B cell (primary cell): Measurements from ENCODE around the gene APBA3. TPM values are rescaled to one million over a fixed set of nuclear protein-coding genes. Genes with fewer than 3 reads are reported as not detected.

Experiments
- ATAC-seq: fragments of 200-7000 bp; cut with Tn5 transposase; one replicate; pipeline ENCODE4 v1.10.0; 2021; ENCODE audit warnings: low read depth, mild to moderate bottlenecking, moderate number of reproducible peaks, moderate library complexity
- CTCF ChIA-PET: fragments of 350-600 bp; sonication (Branson Sonifier 250); formaldehyde crosslinking; loops from one replicate; lab custom pipeline; 2021; ENCODE audit warnings: antibody characterized with exemption, inconsistent platforms; lab: Charles Lee
- POLR2A ChIA-PET: fragments of 350-600 bp; sonication (Branson Sonifier 250); formaldehyde crosslinking; loops from one replicate; lab custom pipeline; 2021; ENCODE audit warnings: antibody characterized with exemption; lab: Charles Lee
- DNase-seq: peaks from one replicate; pipeline ENCODE4 v3.0.0; 2013
- H2AFZ ChIP-seq: 2 replicates; pipeline ENCODE4 v1.6.1; 2012; ENCODE audit warnings: mild to moderate bottlenecking, low read depth, low read length; ENCODE audit not compliant: insufficient read depth, poor library complexity, severe bottlenecking
- H3K27ac ChIP-seq, 2 donors: 1 replicate in 1 of 2; 2 replicates in 1 of 2; pipeline ENCODE4 v1.5.1; 2012 to 2013; ENCODE audit warnings: low read length in 2 of 2, mild to moderate bottlenecking in 2 of 2, moderate library complexity in 1 of 2
- H3K27me3 ChIP-seq, 4 experiments: fragments of 200-600 bp in 1 of 4; sonication (generic) in 1 of 4; replicated peaks in 1 of 4; 1 replicate in 2 of 4; 2 replicates in 2 of 4; pipeline versions ENCODE4 v1.6.1 to v1.7.0; 2013 to 2016; ENCODE audit warnings: low read length in 3 of 4, mild to moderate bottlenecking in 2 of 4, mixed read lengths in 1 of 4, moderate library complexity in 1 of 4; ENCODE audit not compliant: insufficient read depth in 4 of 4, control insufficient read depth in 3 of 4; ENCODE audit errors: control extremely low read depth in 1 of 4
- H3K36me3 ChIP-seq, 2 experiments: replicated peaks in 1 of 2; 1 replicate in 1 of 2; 2 replicates in 1 of 2; pipeline versions ENCODE4 v1.6.1 to v1.7.1; 2013; ENCODE audit warnings: low read length in 1 of 2; ENCODE audit not compliant: insufficient read depth in 2 of 2, control insufficient read depth in 1 of 2; ENCODE audit errors: control extremely low read depth in 1 of 2, extremely low read depth in 1 of 2
- H3K4me1 ChIP-seq, 2 donors: fragments of 200-600 bp in 1 of 2; sonication (generic) in 1 of 2; 1 replicate in 1 of 2; 2 replicates in 1 of 2; pipeline versions ENCODE4 v1.5.1 to v1.6.1; 2013 to 2017; ENCODE audit warnings: low read length in 2 of 2; ENCODE audit not compliant: control insufficient read depth in 2 of 2, insufficient read depth in 2 of 2
- H3K4me2 ChIP-seq: replicated peaks from 2 replicates; pipeline ENCODE3; 2012; ENCODE audit warnings: mild to moderate bottlenecking, low read depth, low read length; ENCODE audit not compliant: poor library complexity, severe bottlenecking
- H3K4me3 ChIP-seq, 5 experiments: fragments of 200-600 bp in 1 of 5; sonication (generic) in 1 of 5; 1 replicate in 3 of 5; 2 replicates in 2 of 5; pipeline versions ENCODE4 v1.5.1 to v1.7.0; 2011 to 2016; ENCODE audit warnings: low read length in 4 of 5, mild to moderate bottlenecking in 4 of 5, low read depth in 2 of 5, control low read depth in 1 of 5, moderate library complexity in 1 of 5; ENCODE audit not compliant: insufficient read depth in 1 of 5; ENCODE audit errors: control extremely low read depth in 1 of 5, extremely low read depth in 1 of 5
- H3K79me2 ChIP-seq: fragments of 200-600 bp; sonication (generic); one replicate; pipeline ENCODE4 v1.6.0; 2016; ENCODE audit warnings: low read length; ENCODE audit not compliant: control insufficient read depth, insufficient read depth
- H3K9ac ChIP-seq: fragments of 200-600 bp; sonication (generic); 2 replicates; pipeline ENCODE4 v1.6.1; 2017; ENCODE audit warnings: mild to moderate bottlenecking, low read length, moderate library complexity
- H3K9me3 ChIP-seq, 3 donors: one replicate each; pipeline versions ENCODE4 v1.6.1 to v1.7.1; 2013; ENCODE audit warnings: low read length in 2 of 3; ENCODE audit not compliant: control insufficient read depth in 2 of 3, insufficient read depth in 1 of 3; ENCODE audit errors: control extremely low read depth in 1 of 3
- H4K20me1 ChIP-seq: 2 replicates; pipeline ENCODE4 v1.6.0; 2012; ENCODE audit warnings: mild to moderate bottlenecking, low read length; ENCODE audit not compliant: insufficient read depth, control insufficient read depth, poor library complexity, severe bottlenecking
- H3K27ac Mint-ChIP-seq: one replicate; pipeline ENCODE4 v1.8.0; 2021; ENCODE audit warnings: mixed read lengths
- H3K27me3 Mint-ChIP-seq: one replicate; pipeline ENCODE4 v1.8.0; 2021; ENCODE audit warnings: mixed read lengths
- H3K4me1 Mint-ChIP-seq: one replicate; pipeline ENCODE4 v1.8.0; 2021; ENCODE audit warnings: mixed read lengths
- H3K4me3 Mint-ChIP-seq: one replicate; pipeline ENCODE4 v1.8.0; 2021; ENCODE audit warnings: mixed read lengths
- H3K9me3 Mint-ChIP-seq: one replicate; pipeline ENCODE4 v1.8.0; 2022; ENCODE audit warnings: mixed read lengths; ENCODE audit not compliant: insufficient read depth
- CTCF ChIP-seq: fragments of 200-600 bp; IDR thresholded peaks from one replicate; pipeline ENCODE4 v1.8.0; 2022; ENCODE audit warnings: antibody characterized with exemption, mild to moderate bottlenecking
- EZH2 ChIP-seq: IDR thresholded peaks from 2 replicates; pipeline ENCODE4 v1.6.1; 2012; ENCODE audit warnings: borderline replicate concordance, low read depth, mild to moderate bottlenecking, moderate library complexity, low read length; ENCODE audit not compliant: insufficient read depth, poor library complexity, severe bottlenecking
- WGBS: methylation state at CpG from one replicate; pipeline ENCODE4 v1.1.5; 2013; ENCODE audit warnings: missing lambda C conversion rate; ENCODE audit not compliant: insufficient coverage; 5-methylcytosine and 5-hydroxymethylcytosine counted together
- intact Hi-C: fragments of 100-400 bp; cut with micrococcal nuclease; formaldehyde crosslinking; loops from one replicate; pipeline ENCODE4 v1.10.0; 2022
- polyA plus RNA-seq: library from polyadenylated mRNA; depleted of rRNA; stranded (reverse); fragments of >200 nt; gene quantifications from 2 replicates; pipeline ENCODE4 v1.2.3, GENCODE V29; 2012
- total RNA-seq, 2 donors: library from RNA; stranded (reverse); fragments of 120-200 nt in 1 of 2; gene quantifications; 1 replicate in 1 of 2; 2 replicates in 1 of 2; pipeline versions ENCODE4 v1.2.3 to v1.2.4, GENCODE V29; 2013 to 2022

The APBA3 gene
- total and polyA plus RNA-seq, 2 donors (not counting 1 experiment from before 2014, with no cell fraction given): 61.4 to 91.2 TPM

- peaks cover 0 to 19% (median 0%) of the 10 kb centered on the region in 3 donors for H3K9me3 ChIP-seq
- Mint-ChIP-seq H3K9me3 (peaks cover 4% of the 10 kb centered on the region), H3K4me3 (no peak overlapping the region), H3K27me3 (peaks cover 13% of the 10 kb centered on the region), H3K27ac (peak overlapping the region; percentile 29), H3K4me1 (peaks cover 29% of the 10 kb centered on the region)
- H2AFZ ChIP-seq: no peak overlapping the region
- H3K9ac ChIP-seq: no peak overlapping the region
- DNase-seq (no peak), ATAC-seq (no peak)
- POLR2A ChIA-PET: no interaction called here
- intact Hi-C loops: no loop called here
- WGBS: 94% methylated on average over 14 of the region's 24 CpGs
- H4K20me1 ChIP-seq: no peaks in the 10 kb centered on the region
- no peak for TF ChIP-seq CTCF
- TF ChIP-seq EZH2: no peak
- CTCF ChIA-PET: interaction anchor here (1.0 kb wide), 1 partner anchor 23 kb away, joined by 6 read pairs; no protein-coding TSS in a partner anchor
- no peak overlapping the region for H3K27ac ChIP-seq
- no peak overlapping the region for H3K4me2 ChIP-seq
- peaks cover 0 to 16% (median 7%) of the 10 kb centered on the region in 4 experiments for H3K27me3 ChIP-seq
- H3K79me2 ChIP-seq: no peaks in the 10 kb centered on the region
- H3K36me3 ChIP-seq: no peaks in the 10 kb centered on the region
- no peak overlapping the region for H3K4me3 ChIP-seq
- peaks cover 12 to 24% of the 10 kb centered on the region in 2 donors for H3K4me1 ChIP-seq
Measured at GRCh38 chr19:3803114-3803888, 41.8 kb upstream of the APBA3 start.
